ENCODE data around the gene AKR1B1. TPM values are rescaled to one million over a fixed set of nuclear protein-coding genes. Genes with fewer than 3 reads are reported as not detected.

AKR1B1 gene
- total RNA-seq, 1 experiment from 2014 or later = 135 TPM

DNA sequence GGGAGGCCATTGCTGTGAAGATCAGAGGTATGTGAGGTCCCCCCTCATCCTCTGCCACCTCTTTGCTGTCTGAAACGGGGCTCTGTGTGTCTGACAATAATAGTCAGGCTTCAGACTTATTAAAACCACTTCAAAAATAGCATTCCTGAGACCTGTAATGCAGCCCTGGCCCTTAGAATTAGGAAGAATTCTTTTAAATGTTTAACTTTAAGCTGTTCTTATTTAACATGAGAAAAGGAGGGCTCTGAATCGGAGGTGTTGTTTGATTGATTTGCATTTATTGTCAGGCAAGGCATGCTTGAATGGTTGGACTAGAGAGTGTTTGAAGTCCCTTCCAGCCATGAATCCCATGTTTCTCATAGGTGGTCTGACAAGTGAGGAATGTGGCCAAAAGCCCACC is 52.5 kb downstream of the AKR1B1 start:
- Mint-ChIP-seq H3K9me3 (peaks cover 16% of the 10 kb centered on the region), H3K4me3 (no peak overlapping the region), H3K36me3 (no peaks in the 10 kb centered on the region), H3K27me3 (ENCODE audit: low read depth) (no peaks in the 10 kb centered on the region; the same call in none of the 2 replicates), H3K4me1 (peaks cover 12% of the 10 kb centered on the region), H3K27ac (no peak overlapping the region)
- DNase-seq (ENCODE audit: low spot score) (no peak), ATAC-seq (no peak; the same call in 1 of the 2 replicates)
- ChIA-PET POLR2A (interaction anchor here (0.6 kb wide), 1 partner anchor 1064 kb away, joined by 3 read pairs; no protein-coding TSS in a partner anchor), CTCF (no interaction called here)
- TF ChIP-seq PREB (CRISPR knock-in tag; IDR thresholded peaks at IDR 0.05; ENCODE audit: borderline replicate concordance) (no peak), MAX (CRISPR knock-in tag; IDR thresholded peaks at IDR 0.05) (no peak), CREM (CRISPR knock-in tag; IDR thresholded peaks at IDR 0.05) (no peak), AFF4 (CRISPR knock-in tag; IDR thresholded peaks at IDR 0.05; ENCODE audit: borderline replicate concordance) (no peak), ZNF263 (CRISPR knock-in tag; IDR thresholded peaks at IDR 0.05; ENCODE audit: low read depth) (no peak), ELF4 (CRISPR knock-in tag; IDR thresholded peaks at IDR 0.05; ENCODE audit: low read depth) (no peak), ZBTB21 (CRISPR knock-in tag; IDR thresholded peaks at IDR 0.05; ENCODE audit: borderline replicate concordance) (no peak), GABPB1 (CRISPR knock-in tag; IDR thresholded peaks at IDR 0.05) (no peak), FOXP1 (CRISPR knock-in tag; IDR thresholded peaks at IDR 0.05; ENCODE audit: borderline replicate concordance) (no peak), E2F4 (CRISPR knock-in tag; IDR thresholded peaks at IDR 0.05; ENCODE audit: borderline replicate concordance, low read depth) (no peak), ZNF532 (CRISPR knock-in tag; IDR thresholded peaks at IDR 0.05; ENCODE audit: borderline replicate concordance) (no peak), ZNF423 (CRISPR knock-in tag; IDR thresholded peaks at IDR 0.05) (no peak), FOXK1 (CRISPR knock-in tag; IDR thresholded peaks at IDR 0.05) (no peak), ESRRA (CRISPR knock-in tag; IDR thresholded peaks at IDR 0.05; ENCODE audit: borderline replicate concordance) (no peak), NFE2L1 (CRISPR knock-in tag; IDR thresholded peaks at IDR 0.05) (no peak), SOX15 (CRISPR knock-in tag; IDR thresholded peaks at IDR 0.05) (no peak), SMAD3 (CRISPR knock-in tag; IDR thresholded peaks at IDR 0.05; ENCODE audit: borderline replicate concordance) (no peak)
- TF ChIP-seq, protein P1, sequence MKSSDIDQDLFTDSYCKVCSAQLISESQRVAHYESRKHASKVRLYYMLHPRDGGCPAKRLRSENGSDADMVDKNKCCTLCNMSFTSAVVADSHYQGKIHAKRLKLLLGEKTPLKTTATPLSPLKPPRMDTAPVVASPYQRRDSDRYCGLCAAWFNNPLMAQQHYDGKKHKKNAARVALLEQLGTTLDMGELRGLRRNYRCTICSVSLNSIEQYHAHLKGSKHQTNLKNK (CRISPR knock-in tag; IDR thresholded peaks at IDR 0.05) = no peak
- TF ChIP-seq, protein P2, sequence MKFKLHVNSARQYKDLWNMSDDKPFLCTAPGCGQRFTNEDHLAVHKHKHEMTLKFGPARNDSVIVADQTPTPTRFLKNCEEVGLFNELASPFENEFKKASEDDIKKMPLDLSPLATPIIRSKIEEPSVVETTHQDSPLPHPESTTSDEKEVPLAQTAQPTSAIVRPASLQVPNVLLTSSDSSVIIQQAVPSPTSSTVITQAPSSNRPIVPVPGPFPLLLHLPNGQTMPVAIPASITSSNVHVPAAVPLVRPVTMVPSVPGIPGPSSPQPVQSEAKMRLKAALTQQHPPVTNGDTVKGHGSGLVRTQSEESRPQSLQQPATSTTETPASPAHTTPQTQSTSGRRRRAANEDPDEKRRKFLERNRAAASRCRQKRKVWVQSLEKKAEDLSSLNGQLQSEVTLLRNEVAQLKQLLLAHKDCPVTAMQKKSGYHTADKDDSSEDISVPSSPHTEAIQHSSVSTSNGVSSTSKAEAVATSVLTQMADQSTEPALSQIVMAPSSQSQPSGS (CRISPR knock-in tag; IDR thresholded peaks at IDR 0.05; ENCODE audit: borderline replicate concordance, low read depth) = no peak
